ENCODE results near the gene PLD1.
"Not testable (repeated sequence)": the region's sequence is repeated elsewhere in the genome, so short reads cannot be mapped to it uniquely, and the experiment has no call there.

The PLD1 gene, protein sequence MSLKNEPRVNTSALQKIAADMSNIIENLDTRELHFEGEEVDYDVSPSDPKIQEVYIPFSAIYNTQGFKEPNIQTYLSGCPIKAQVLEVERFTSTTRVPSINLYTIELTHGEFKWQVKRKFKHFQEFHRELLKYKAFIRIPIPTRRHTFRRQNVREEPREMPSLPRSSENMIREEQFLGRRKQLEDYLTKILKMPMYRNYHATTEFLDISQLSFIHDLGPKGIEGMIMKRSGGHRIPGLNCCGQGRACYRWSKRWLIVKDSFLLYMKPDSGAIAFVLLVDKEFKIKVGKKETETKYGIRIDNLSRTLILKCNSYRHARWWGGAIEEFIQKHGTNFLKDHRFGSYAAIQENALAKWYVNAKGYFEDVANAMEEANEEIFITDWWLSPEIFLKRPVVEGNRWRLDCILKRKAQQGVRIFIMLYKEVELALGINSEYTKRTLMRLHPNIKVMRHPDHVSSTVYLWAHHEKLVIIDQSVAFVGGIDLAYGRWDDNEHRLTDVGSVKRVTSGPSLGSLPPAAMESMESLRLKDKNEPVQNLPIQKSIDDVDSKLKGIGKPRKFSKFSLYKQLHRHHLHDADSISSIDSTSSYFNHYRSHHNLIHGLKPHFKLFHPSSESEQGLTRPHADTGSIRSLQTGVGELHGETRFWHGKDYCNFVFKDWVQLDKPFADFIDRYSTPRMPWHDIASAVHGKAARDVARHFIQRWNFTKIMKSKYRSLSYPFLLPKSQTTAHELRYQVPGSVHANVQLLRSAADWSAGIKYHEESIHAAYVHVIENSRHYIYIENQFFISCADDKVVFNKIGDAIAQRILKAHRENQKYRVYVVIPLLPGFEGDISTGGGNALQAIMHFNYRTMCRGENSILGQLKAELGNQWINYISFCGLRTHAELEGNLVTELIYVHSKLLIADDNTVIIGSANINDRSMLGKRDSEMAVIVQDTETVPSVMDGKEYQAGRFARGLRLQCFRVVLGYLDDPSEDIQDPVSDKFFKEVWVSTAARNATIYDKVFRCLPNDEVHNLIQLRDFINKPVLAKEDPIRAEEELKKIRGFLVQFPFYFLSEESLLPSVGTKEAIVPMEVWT

DNA sequence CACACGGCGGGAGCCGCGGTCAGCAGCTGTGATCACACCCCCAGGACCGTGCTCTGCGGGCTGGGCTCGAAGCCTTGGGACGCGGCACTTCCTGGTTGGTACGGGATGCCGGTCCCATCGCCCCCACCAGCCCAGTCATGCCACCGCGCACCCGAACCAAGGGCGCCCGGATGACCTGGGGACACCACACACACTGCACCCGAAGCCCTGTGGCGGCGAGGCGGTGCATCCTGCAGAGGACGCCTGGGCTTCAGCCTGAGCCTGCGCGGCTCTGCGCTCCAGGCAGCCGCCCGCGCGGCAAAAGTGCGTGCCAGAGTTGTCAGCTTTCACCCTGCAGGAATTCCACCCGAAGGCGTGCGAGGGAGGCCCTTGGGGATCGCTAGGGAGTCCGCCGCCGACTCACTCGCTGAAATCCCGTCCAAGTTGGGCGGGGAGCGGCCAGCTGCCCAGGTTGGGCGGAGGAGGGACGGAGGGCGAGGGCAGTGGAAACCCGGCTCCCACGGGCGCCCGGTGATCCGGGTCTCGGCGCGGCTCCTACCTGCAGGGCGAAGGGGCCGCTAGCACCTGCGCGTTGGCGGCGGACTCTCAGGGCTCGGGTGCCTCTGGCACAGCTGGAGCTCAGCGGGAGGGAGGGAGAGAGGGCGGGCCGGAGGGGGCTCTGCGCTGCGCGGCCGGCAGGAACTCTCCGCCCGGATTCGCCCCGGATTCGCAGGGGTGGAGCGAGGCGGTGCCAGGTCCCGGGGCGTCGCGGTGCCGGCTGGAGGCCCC lies at the start of gene PLD1:
Gene PLD1 (minus strand): TSS at position 623 of the 768 bp plus-strand sequence. CDS start 72,432 bp downstream, outside the sequence.
- DNase-seq (ENCODE audit: low spot score) = peak; percentile 94

DNA sequence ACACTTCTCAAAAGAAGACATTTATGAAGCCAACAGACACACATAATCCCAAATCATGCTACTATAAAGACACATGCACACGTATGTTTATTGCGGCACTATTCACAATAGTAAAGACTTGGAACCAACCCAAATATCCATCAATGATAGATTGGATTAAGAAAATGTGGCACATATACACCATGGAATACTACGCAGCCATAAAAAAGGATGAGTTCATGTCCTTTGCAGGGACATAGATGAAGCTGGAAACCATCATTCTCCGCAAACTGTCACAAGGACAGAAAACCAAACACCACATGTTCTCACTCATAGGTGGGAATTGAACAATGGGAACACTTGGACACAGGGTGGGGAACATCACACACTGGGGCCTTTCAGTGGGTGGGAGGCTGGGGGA lies 48.5 kb upstream of the PLD1 start:
- not testable (repeated sequence) for DNase-seq (ENCODE audit: low spot score)

DNA sequence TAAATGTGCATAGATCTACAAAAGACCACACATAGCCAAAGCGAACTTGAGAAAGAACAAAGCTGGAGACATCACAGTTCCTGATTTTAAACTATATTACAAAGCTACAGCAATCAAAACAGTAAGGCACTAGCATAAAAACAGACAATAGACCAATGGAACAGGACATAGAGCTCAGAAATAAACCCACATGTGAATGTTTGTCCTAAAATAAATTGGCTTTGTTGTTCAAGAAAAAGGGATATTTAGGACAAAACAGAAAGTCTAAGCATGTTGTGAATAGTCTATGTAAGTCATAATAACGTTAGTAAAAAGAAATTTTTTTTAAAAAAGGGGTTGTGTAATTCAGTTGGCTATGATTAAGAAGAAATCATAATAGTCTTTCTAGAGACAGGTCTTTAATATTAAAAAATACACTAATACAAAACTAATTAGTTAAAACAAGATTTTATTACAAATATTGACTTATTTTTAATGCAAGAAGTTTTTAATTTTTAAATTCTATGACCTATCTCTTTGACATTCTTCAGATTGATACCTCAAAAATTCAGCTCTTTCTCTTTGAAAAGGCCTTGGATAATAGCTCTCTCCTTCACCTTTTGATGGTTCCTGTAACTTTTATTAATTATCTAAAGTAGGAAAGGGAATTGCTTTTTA lies 44.5 kb upstream of the PLD1 start:
- DNase-seq (ENCODE audit: low spot score) = no peak

DNA sequence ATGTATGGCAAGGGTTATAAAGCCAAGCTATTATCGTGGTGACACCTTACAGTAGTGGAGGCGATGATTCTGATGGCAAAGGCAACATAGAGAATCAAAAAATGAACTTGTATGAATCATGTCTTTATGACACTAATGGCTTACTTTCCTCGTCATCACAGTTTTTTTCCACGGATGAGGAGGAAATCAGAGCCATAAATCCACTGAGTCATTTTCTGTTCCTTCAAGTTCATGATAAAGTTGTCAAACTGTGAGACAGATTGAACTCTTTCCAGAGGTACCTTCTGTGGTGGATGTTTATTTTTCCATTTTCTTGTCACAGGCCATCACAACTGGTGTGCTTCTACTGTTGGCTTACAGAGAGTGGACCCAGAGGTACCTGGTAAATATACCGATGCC lies 41.4 kb upstream of the PLD1 start:
- DNase-seq (ENCODE audit: low spot score) = no peak

DNA sequence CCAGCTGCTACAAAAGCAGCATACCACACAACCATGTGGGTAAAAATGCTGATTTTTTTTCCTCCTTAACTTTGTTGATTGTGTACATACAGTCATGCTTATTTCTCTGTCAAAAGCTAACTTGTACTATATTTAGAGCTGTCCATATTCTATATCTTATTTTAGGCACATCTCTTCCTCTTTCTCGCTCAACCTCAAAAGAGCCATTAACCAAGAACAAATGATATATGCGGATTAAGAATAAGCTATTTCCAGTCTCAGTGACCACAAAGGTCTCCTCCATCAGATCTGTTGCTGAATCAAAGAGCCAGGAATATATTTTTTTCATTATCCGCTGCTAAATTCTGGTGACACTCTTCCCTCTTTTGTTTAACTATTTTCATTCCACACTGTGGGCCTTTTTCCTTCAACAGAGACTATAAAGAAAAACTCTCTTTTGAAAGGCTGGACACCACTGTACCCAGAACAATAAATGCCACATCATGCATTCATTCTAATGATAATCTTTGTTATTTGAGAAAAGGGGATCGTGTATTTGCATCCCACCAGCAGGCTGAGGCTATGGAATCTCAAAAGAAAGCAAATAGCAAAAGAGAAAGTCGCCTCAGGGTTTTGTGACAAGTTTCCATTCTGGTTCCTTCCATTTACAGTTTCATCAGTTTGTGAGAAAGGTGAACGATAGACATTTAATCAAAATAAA lies 40.8 kb upstream of the PLD1 start:
- DNase-seq (ENCODE audit: low spot score) = no peak

DNA sequence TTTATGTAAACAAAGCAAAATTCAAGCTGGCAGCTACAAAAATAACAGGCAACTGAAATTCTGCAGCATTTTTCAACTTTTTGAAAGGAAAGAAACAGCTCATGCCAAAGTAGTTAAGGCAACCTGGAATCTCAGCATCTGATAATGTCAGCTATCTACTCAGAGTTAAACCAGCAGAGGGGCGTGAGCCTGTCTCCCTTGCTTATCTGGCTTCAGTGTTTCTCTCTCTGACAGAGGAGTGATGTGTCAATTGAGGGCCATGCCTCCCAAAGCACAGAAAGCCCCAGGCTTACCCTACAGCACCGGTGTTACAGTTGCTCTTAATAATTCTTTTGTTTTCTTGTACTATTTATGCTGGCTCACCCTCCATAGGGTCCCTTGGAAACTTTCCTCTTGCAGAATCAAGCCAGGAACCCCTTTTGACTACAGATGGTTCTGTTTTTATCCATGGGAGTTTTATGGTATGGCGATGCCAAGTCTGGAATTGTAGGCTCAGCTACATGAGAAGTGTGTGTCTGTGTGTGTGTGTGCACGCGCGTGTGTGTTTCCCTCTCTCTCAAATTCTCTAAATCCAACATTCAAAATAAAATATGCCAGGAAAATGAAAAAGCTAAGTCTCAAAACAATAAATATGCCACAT lies 40.2 kb upstream of the PLD1 start:
- no peak for DNase-seq (ENCODE audit: low spot score)

DNA sequence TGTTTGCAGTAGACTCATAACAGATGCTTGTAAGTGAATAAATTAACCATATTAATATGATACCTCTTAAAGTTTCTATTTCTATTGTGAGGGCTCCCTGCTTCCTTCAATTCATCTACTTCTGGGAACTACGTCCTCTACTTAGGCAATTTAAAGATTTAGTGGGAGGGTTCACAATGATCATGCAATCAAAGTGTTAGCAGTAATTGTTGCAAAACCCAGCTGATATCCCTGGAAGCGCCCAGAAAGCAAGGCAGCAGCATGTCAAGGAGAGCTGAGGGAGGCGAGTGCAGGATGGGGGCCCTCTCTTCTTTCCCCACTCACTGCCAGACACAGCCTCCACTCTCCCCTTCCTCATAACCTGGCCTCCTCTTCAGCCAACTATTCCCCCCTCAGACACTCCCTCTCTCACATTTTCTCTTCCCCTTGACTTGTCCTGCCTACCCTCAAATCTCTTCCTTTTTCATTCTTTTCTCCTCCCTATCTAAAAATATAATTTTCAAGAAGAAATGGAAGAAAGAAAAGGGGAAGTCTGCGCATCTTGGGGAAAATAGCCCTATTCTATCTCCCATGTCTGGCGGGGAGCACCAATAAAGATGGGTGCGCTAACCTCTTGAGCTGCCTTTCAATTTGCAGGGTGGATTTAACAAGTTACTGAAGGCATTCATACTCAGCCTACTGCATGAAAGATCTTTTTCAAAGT lies 39.5 kb upstream of the PLD1 start:
- no peak for DNase-seq (ENCODE audit: low spot score)

DNA sequence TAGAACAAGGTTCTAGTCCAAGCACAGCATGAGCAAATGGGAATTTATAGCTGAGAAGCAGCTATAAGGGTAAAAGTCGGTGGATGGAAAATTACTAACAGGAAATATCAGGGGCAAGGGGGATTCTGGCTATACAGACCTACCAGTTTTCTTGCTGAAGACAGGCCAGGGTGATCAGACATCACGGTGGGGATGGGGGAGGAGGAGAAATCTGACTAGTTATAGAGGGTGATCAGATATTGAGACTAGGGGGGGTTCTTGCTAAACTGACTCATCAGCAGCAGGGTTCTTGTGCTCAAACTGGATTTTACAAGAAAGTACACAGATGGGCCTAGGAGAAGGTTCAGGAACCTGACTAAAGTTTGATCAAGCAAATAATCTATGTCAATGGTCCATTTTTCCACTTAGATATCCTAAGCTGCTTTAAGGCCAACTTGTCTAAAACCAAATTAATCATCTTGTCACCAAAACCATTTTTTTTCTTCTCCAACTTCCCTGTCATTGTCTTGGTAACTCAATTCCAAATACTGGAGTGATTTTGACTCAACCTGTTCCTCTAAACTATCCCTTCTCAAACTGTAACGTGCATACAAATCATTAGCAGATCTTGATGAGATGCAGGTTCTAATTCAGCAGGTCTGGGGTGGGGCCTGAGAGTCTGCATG lies 37.4 kb upstream of the PLD1 start:
- no peak for DNase-seq (ENCODE audit: low spot score)

DNA sequence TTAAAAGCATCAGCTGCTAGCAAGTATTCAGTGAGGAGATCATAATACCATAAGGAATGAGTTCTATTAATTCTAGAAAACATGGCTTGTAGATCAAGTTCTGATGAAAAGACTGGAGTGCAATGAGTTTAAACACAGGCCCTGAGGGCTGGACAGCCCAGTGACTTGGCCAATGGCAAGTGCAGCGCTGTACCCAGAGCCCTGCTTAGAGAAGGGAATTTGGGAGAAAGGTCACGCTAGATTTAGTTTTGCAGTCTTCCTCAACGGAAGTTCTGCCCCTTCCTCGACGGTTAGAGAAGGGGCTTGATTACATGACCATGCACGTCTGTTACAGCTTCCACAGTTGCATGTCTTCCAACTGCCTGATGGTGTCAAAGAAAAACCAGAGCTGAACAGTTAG lies 36.9 kb upstream of the PLD1 start:
- DNase-seq (ENCODE audit: low spot score) = no peak

DNA sequence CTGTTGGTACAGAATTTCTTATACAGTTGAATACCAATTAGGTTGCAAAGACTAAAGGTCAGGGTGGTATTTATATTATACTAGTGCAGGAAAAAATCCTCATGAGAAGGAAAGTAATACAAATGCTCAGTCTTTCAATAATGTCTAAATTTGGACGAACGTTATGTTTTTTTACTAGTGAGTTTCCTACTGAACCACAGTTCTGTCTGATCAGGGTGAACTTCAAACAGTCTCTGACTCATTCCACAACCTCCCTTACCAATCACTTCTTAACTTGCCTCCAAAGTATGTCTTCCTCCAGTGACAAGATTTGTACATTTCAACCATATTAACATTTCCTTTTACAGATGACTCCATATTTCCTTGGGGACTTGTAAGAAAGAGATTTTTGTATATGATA lies 36.3 kb upstream of the PLD1 start:
- no peak for DNase-seq (ENCODE audit: low spot score)

DNA sequence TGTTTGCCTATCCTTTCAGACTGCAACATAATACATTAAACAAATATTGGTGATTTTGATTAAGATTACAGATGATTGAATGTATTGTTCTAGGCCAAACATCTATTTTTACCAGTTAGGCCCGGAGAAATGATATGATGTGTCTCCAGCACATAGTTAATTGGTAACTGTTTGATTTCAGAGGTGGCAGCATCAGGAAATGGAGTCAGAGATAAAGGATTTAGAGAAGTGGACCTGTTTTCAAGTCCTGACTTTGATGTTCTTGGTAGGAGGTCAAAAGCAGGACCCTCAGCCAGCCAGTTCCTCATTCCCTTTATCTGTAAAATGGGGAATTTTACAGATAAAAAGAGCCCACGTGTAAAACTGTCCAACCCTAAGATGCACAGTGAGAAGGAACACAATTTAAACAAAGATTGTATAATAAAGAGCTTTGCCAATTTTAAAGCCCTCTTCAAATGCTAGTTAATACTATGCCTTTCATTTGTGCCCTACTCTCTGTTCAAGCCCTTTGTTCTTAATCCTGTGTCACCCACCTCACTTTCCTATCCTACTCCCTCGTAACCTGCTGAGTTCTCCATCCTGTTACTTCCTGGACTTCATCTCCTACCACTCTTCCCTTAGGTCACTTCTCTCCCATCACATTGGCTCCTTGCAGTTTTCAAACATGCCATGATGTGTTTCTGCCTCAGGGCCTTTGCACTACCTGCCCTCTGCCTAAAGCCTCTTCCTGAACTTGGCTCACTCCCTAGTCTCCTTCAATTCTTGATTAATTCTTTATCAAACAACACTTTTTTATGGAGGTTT lies 35.4 kb upstream of the PLD1 start:
- no peak for DNase-seq (ENCODE audit: low spot score)

DNA sequence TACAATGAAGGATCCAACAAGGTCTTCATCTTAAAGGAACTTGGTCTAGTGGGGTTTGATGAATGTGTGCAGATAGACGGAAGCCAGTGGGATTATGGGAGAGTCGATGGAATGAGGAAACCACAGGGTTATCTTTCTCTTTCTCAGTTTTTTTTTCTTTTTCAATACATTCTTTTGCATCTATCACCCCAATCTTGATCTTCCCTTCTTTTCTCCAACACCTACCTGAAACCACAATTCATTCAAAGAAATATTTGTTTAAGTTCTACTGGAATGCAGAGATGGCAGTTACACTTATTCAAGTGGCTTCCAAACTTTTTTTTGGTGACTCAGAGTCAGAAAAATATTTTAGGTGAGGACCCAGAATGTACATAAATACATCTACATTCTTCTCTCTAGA lies 34.6 kb upstream of the PLD1 start:
- no peak for DNase-seq (ENCODE audit: low spot score)

DNA sequence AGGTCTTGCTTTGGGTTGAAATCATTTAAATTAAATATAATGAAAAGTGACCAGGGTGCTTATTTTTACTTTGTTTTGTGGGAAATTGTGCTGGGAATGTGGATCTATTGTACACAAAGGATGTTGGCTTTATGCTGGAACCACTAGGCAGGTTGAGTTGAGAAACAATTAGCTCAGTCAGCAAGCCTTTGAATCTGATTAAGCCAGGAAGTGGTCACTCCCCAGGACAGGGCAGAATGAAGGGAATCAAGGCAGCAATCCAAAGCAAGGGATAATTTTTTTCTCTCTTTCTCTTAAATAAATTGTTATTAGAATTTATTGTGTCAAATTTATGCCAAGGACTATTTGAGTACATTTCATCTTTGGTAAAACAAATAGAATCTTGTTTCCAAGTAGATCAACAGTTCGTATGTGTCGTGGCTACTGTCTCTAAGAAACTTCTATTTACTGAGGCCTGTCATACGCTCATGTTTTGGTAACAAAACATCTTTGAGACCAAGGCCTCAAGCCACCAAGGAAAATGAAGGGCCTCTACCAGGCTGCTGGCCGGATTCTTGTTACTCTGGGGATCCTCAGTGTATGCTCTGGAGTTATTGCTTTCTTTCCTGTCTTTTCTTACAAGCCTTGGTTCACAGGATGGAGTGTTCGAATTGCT lies 32.7 kb upstream of the PLD1 start, which contains the start of gene TMEM212:
Gene TMEM212 (plus strand): TSS at position 486 of the 655 bp plus-strand sequence. CDS start 35 bp downstream, at position 521.
- no peak for DNase-seq (ENCODE audit: low spot score)

DNA sequence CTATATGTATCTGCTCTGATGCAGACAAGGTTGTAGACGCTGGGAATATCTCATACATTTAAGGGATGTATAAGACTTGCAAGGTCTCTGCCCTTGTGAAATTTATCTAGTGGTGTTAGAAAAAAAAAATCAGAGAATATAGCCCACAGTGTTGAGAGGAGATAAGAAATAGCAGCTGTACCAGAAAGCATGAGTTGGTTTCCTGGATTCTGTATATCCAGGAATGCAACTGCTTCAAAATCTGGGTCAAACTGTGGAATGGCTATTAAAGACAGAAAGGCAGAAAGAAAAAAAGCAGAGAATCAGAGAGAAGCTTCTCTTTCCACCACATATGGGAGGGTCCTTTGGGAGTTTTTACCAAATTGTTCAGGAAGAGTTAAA lies 31.3 kb upstream of the PLD1 start:
- DNase-seq (ENCODE audit: low spot score) = no peak

DNA sequence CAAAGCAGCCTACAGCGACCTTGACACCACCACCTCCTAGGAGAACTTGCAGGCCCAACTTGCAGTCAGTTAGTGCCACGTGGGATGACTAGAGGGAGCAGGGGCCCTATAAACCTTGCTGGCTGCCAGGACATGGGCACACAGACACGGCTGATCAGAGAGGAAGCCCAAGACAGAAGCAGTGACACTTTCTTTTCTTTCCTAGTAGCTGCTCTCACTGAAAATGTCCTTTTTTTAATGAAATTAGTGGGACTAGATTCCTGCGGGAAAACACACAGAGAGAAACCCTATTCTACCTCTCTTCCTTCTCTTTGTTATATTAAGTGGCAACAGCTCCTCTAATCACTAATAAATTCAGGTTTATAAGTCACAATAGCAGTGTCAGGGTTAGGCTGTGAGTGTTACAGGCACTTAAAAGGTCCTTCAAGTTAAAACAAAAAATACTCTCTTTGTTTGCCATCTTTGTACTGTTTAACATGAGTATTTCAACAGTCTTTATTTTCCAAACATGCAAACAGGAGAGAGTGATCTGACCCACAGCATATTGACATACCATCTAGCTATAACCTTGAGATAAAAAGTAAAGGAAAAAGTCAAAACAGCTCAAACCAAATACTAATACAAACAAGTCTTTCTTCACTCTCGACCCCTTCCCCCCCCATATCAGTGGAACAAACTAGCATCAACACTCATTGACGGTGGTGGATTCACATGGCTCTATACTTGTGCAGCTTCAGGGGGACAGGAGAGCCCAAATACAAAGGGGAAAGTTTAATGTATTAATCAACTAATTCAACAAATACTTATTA lies 30.7 kb upstream of the PLD1 start:
- DNase-seq (ENCODE audit: low spot score) = peak; percentile 47

DNA sequence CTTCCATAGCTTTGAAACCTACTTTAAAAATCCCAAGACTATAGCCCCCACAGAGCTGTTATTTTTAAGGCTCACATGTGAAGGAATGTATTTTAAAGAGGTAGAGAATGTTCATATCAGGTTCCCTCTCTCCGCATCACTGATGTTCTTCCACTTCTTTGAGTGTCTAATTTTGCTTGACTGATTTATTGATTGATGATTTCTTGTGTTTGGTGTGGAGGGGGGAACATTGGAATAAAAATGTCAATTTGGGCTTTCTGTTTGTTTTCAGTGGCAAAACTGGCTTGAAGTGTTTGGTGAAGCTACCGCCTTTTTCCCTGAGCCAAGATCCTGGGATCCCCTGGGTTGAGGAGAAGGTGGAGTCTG lies 30.1 kb upstream of the PLD1 start:
- no peak for DNase-seq (ENCODE audit: low spot score)

DNA sequence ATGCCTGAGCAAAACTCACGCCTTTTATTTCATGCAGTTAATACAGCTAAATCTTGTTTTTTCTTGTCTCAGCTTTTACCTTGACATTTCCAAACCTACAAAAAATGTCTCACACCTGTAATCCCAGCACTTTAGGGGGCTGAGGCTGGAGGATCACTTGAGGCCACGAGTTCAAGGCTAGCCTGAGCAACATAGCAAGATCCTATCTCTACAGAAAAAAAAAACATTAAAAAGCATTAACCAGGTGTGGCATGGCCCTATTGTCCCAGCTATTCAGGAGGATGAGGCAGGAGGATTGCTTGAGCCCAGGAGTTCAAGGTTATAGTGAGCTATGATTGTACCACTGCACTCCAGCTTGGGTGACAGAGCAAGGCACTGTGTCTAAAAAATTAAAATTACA lies 29.0 kb upstream of the PLD1 start:
- no peak for DNase-seq (ENCODE audit: low spot score)
